Activated T-helper 2 cell treated with anti-CD3 and anti-CD28 coated beads, Interferon-gamma antibody, Interleukin-2, Interleukin-4, amounts not matched to agents 10 μg/mL and 5 μg/mL and 100 μg/mL, durations not matched to agents 14 hours and 24 hours and 36 hours (primary cell): ENCODE results near the gene PYGL. TPM values are rescaled to one million over a fixed set of nuclear protein-coding genes. Genes with fewer than 3 reads are reported as not detected.
A peak's percentile ranks its signal among the peaks of the same experiment; 100 is the strongest.
"Not testable (repeated sequence)": the region's sequence is repeated elsewhere in the genome, so short reads cannot be mapped to it uniquely, and the experiment has no call there.

ENCODE experiments used
- DNase-seq: peaks from one replicate; pipeline ENCODE4 v3.0.0; 2021; ENCODE audit warnings: low spot score
- H3K27ac Mint-ChIP-seq: one replicate; pipeline ENCODE4 v1.8.0; 2021; ENCODE audit warnings: mixed read lengths
- H3K27me3 Mint-ChIP-seq: one replicate; pipeline ENCODE4 v1.8.0; 2021; ENCODE audit warnings: low read depth, mixed read lengths
- H3K36me3 Mint-ChIP-seq: one replicate; pipeline ENCODE4 v1.8.0; 2021; ENCODE audit warnings: low read depth, mixed read lengths
- H3K4me1 Mint-ChIP-seq: one replicate; pipeline ENCODE4 v1.8.0; 2021; ENCODE audit warnings: low read depth, mixed read lengths
- H3K4me3 Mint-ChIP-seq: one replicate; pipeline ENCODE4 v1.8.0; 2021; ENCODE audit warnings: low read depth, mild to moderate bottlenecking, moderate library complexity, mixed read lengths
- H3K9me3 Mint-ChIP-seq: one replicate; pipeline ENCODE4 v1.8.0; 2021; ENCODE audit warnings: mixed read lengths
- intact Hi-C: fragments of 100-400 bp; cut with micrococcal nuclease; formaldehyde crosslinking; loops from one replicate; pipeline ENCODE4 v1.15.1; 2023
- total RNA-seq: library from RNA; stranded (reverse); gene quantifications from 2 replicates; pipeline ENCODE4 v1.2.3, GENCODE V29; 2022

The PYGL gene
- total RNA-seq, 1 donor from 2014 or later: 2.1 TPM

DNA sequence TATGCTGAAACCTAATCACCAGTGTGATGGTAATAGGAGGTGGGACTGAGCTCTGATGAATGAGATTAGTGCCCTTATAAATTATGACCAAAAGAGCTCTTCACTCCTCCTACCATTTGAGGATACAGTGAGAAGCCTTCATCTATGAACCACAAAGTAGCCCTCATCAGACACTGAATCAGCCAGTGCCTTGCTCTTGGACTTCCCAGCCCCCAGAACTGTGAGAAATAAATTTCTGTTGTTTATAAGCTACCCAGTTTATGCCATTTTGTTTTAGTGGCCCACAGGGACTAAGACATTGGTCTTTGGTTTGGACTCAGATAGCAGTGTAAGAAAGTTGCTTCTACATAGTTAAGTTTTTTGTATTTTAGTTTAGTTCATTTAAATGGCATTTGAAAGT lies 39.6 kb downstream of the PYGL start:
- Mint-ChIP-seq H3K4me3 (no peak overlapping the region), H3K27ac (no peak overlapping the region), H3K27me3 (peaks cover 17% of the 10 kb centered on the region), H3K36me3 (no peaks in the 10 kb centered on the region), H3K9me3 (no peaks in the 10 kb centered on the region), H3K4me1 (no peaks in the 10 kb centered on the region)
- intact Hi-C loops: no loop called here
- no peak for DNase-seq

GRCh38 chr14:50901361-50901760 lies 42.9 kb downstream of the PYGL start:
- Mint-ChIP-seq H3K27me3 (peaks cover 19% of the 10 kb centered on the region), H3K4me3 (no peak overlapping the region), H3K36me3 (no peaks in the 10 kb centered on the region), H3K9me3 (no peaks in the 10 kb centered on the region), H3K4me1 (no peaks in the 10 kb centered on the region), H3K27ac (no peak overlapping the region)
- DNase-seq: no peak
- intact Hi-C loops: no loop called here

DNA sequence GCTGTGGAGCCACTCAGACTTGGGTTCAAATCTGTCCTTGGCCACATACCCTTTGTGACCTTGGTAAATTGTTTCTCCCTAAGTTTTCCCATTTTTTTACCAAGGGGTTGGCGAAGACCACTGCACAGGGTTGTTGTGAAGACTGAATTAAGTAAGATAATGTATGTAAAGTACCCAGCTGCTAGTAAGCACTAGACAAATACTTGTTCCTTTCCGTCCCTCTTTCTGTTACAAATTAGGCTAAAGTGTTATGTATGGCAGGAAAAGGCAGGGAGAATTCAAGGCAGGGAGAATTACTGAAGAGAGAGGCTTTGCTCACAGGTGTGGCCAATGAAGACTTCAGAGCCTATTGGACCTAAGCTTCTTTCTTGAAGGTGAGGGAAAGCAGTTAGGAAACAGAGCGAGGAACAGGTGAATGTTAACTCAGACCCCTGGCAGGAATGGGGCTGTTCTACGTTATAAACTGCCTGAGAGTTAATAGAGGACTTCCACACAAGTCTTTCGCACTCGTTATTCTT lies 46.6 kb downstream of the PYGL start:
- no peaks in the 10 kb centered on the region for H3K4me1 Mint-ChIP-seq
- H3K27ac Mint-ChIP-seq: no peak overlapping the region
- H3K27me3 Mint-ChIP-seq: peaks cover 11% of the 10 kb centered on the region
- H3K36me3 Mint-ChIP-seq: no peaks in the 10 kb centered on the region
- intact Hi-C loops: no loop called here
- H3K4me3 Mint-ChIP-seq: no peak overlapping the region
- no peak for DNase-seq
- H3K9me3 Mint-ChIP-seq: no peaks in the 10 kb centered on the region

- H3K36me3 Mint-ChIP-seq, H3K4me1 Mint-ChIP-seq, H3K4me3 Mint-ChIP-seq, intact Hi-C loops, H3K9me3 Mint-ChIP-seq, DNase-seq, H3K27ac Mint-ChIP-seq: not testable (repeated sequence)
- H3K27me3 Mint-ChIP-seq: peaks cover 11% of the 10 kb centered on the region
Observed at GRCh38 chr14:50897005-50897404, 47.3 kb downstream of the PYGL start.

DNA sequence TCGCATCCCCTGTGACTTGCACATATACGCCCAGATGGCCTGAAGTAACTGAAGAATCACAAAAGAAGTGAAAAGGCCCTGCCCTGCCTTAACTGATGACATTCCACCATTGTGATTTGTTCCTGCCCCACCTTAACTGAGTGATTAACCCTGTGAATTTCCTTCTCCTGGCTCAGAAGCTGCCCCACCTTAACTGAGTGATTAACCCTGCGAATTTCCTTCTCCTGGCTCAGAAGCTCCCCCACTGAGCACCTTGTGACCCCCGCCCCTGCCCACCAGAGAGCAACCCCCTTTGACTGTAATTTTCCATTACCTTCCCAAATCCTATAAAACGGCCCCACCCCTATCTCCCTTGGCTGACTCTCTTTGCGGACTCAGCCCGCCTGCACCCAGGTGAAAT lies 47.9 kb downstream of the PYGL start:
- H3K4me1 Mint-ChIP-seq, H3K9me3 Mint-ChIP-seq, H3K27ac Mint-ChIP-seq, intact Hi-C loops, DNase-seq, H3K4me3 Mint-ChIP-seq, H3K36me3 Mint-ChIP-seq: not testable (repeated sequence)
- H3K27me3 Mint-ChIP-seq: peaks cover 11% of the 10 kb centered on the region

GRCh38 chr14:50892255-50892654 lies 52.0 kb downstream of the PYGL start:
- Mint-ChIP-seq H3K27me3 (peaks cover 14% of the 10 kb centered on the region), H3K9me3 (no peaks in the 10 kb centered on the region), H3K4me1 (no peaks in the 10 kb centered on the region), H3K36me3 (no peaks in the 10 kb centered on the region), H3K27ac (no peak overlapping the region), H3K4me3 (no peak overlapping the region)
- intact Hi-C loops: no loop called here
- no peak for DNase-seq

- Mint-ChIP-seq H3K9me3 (no peaks in the 10 kb centered on the region), H3K27ac (no peak overlapping the region), H3K4me3 (no peak overlapping the region), H3K4me1 (no peaks in the 10 kb centered on the region), H3K27me3 (peaks cover 34% of the 10 kb centered on the region), H3K36me3 (no peaks in the 10 kb centered on the region)
- DNase-seq: no peak
- intact Hi-C loops: no loop called here
Observed at GRCh38 chr14:50887476-50887875, 56.8 kb downstream of the PYGL start.

DNA sequence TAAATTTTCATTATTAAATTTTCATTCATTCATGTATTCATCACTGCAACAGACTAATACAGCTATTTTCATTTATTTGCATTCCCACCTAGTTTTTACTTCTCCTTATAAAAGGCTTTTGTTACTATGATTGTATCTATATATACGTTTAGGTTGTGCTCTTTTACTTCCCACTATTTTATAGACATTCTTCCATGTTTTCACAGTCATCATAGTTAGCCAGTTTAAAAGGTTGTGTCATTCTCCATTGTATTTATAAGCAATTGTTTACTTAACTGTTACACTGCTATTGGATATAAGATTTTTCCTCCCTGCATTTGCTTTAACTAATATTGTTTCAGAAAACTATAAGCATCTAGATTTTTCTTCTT lies 60.5 kb downstream of the PYGL start:
- DNase-seq: no peak
- intact Hi-C loops: no loop called here
- Mint-ChIP-seq H3K27ac (no peak overlapping the region), H3K4me1 (no peaks in the 10 kb centered on the region), H3K27me3 (peaks cover 54% of the 10 kb centered on the region), H3K4me3 (no peak overlapping the region), H3K36me3 (no peaks in the 10 kb centered on the region), H3K9me3 (no peaks in the 10 kb centered on the region)

DNA sequence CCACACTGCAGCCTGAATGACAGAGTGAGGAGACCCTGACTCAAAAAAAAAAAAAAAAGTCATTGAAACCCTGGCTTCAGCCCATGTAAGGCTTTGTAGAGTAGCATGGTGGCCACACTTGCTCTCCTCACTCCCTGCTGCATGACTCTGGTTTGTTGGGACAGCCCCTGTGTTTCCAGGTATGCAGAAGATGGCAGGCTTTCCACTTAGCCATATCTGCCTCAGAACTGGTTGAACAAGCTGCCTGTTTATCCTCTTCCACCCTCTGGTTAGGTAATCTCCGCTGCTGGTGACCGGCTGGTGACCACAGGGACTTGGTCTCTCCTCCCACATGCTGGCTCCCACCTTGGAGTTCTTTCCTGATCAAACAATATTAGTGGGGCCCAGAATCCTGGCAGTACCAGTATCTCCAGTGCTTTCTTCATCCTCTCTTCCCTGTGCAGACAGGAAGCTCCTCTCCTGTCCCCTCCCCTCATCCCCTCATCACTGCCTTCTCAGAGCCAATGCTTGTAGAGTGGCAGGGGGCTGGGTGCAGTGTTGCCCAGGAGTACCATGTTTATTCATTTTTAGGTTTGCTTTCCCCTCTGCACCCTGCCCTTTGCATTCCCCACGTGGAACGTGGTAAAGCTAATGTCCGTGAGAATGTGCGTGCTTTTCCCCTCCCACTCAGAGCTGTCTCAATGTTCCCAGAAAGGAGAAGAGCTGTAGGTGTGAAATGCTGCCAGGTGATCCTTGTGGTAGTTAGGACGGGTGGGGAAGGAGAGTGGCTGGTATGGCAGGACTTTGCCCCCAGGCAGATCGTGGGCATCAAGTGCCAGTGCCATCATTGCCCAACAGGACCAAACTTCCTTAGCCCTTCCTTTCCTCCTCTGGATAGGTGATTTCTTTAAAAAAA lies 61.1 kb downstream of the PYGL start:
- H3K27me3 Mint-ChIP-seq: peaks cover 56% of the 10 kb centered on the region
- H3K4me3 Mint-ChIP-seq: no peak overlapping the region
- intact Hi-C loops: no loop called here
- no peak for DNase-seq
- H3K27ac Mint-ChIP-seq: no peak overlapping the region
- H3K9me3 Mint-ChIP-seq: no peaks in the 10 kb centered on the region
- no peaks in the 10 kb centered on the region for H3K4me1 Mint-ChIP-seq
- no peaks in the 10 kb centered on the region for H3K36me3 Mint-ChIP-seq

GRCh38 chr14:50875359-50876070 lies 68.8 kb downstream of the PYGL start:
- DNase-seq: peak; percentile 65
- Mint-ChIP-seq H3K27ac (no peak overlapping the region), H3K9me3 (no peaks in the 10 kb centered on the region), H3K27me3 (peaks cover 73% of the 10 kb centered on the region), H3K4me3 (no peak overlapping the region), H3K36me3 (no peaks in the 10 kb centered on the region), H3K4me1 (peaks cover 25% of the 10 kb centered on the region)
- intact Hi-C loops: loop anchor here (2.0 to 5.0 kb wide), 2 partner anchors 15 to 1477 kb away; no protein-coding TSS in a partner anchor

DNA sequence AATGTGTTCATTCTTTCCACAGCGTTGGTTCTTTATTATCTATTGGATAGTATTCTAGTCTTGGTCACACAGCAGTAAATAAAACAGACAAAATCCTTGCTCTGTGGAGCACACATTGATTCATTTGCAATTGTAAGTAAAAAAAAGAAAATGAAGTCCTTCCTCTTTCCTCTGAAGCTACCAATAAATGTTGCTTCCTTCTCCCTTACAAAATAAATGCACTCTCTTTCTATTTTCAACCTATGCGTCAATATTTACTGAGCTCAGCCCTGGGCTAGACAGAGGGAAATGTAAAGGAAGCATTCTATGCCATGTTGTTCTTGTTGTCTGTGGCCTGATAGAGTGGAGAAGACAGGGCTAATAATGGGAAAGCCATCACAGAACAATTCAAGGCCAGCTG lies 69.5 kb downstream of the PYGL start:
- peaks cover 74% of the 10 kb centered on the region for H3K27me3 Mint-ChIP-seq
- H3K9me3 Mint-ChIP-seq: no peaks in the 10 kb centered on the region
- no peak overlapping the region for H3K27ac Mint-ChIP-seq
- H3K36me3 Mint-ChIP-seq: no peaks in the 10 kb centered on the region
- H3K4me1 Mint-ChIP-seq: peaks cover 25% of the 10 kb centered on the region
- H3K4me3 Mint-ChIP-seq: peak overlapping the region; percentile 46
- no peak for DNase-seq
- intact Hi-C loops: loop anchor here (2.0 to 5.0 kb wide), 2 partner anchors 14 to 1478 kb away; no protein-coding TSS in a partner anchor

DNA sequence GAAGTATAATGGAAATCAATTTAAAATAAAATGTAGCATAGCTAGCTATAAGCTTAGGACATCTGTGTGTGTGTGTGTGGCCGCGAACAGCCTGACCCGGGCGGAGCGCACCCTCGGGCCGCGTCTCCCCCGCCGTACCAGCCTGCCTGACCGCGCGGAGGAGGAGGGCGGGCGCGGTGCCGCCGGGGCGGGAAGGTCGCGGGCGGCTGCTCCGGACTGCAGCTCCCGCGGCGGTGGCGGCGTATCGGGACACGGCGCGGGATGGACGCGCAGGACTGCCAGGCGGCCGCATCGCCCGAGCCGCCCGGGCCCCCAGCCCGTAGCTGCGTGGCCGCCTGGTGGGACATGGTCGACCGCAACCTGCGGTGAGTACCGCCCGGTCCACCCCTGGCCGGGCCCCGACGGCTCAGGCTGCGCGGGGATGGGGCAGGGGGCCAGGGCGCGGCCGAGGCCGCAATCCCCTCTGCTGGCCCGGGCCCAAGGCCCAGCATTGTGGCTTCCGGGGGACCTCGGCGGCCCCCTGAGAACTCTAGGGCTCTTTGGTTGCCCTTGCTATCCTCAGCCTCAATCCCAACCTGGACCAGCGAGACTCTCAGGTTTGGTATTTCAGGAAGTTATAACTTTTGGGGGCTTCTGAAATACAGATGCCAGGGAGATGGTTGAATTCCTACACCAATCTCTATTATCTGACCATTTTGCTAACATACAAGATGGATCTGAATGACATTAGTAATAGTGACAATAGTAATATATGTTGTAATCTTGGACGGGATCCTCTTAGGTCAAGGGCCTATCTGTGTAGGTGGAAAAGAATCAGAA lies 72.2 kb downstream of the PYGL start, which contains the start of gene ABHD12B:
Gene ABHD12B (plus strand): TSS at position 140 of the 819 bp plus-strand sequence. CDS start 122 bp downstream, at position 262.
- no peak for DNase-seq
- intact Hi-C loops: no loop called here
- Mint-ChIP-seq H3K36me3 (no peaks in the 10 kb centered on the region), H3K27ac (no peak within 1 kb of the TSS), H3K4me1 (peaks cover 25% of the 10 kb centered on the region), H3K27me3 (peaks cover 72% of the 10 kb centered on the region), H3K4me3 (no peak within 1 kb of the TSS), H3K9me3 (no peaks in the 10 kb centered on the region)
